Keratinocyte (primary cell): ENCODE measurements around the gene DENND6B. TPM values are rescaled to one million over a fixed set of nuclear protein-coding genes. Genes with fewer than 3 reads are reported as not detected.

Experiments
- DNase-seq: peaks from one replicate; pipeline ENCODE4 v3.0.0-alpha.2; 2011; ENCODE audit warnings: low read depth, missing footprints, low spot score
- FAIRE-seq: peaks from 2 replicates; lab custom pipeline; 2011; peaks lifted over from hg19 to GRCh38; lab: Jason Lieb, UNC
- H2AFZ ChIP-seq: 2 replicates; pipeline ENCODE4 v1.6.0; 2012; ENCODE audit warnings: low read length, control low read depth, inconsistent platforms; ENCODE audit not compliant: control insufficient read depth
- H3K27ac ChIP-seq: 2 replicates; pipeline ENCODE4 v1.5.1; 2011; ENCODE audit warnings: low read length; ENCODE audit not compliant: control insufficient read depth, insufficient read depth
- H3K27me3 ChIP-seq: 3 replicates; pipeline ENCODE4 v1.6.0; 2011; ENCODE audit warnings: low read length; ENCODE audit not compliant: control insufficient read depth, insufficient read depth; ENCODE audit errors: extremely low read depth
- H3K36me3 ChIP-seq, 2 experiments: 2 replicates in 1 of 2; 3 replicates in 1 of 2; pipeline ENCODE4 v1.5.1; 2011; ENCODE audit warnings: low read length in 2 of 2, mild to moderate bottlenecking in 1 of 2; ENCODE audit not compliant: control insufficient read depth in 2 of 2, insufficient read depth in 2 of 2; ENCODE audit errors: extremely low read depth in 1 of 2
- H3K4me1 ChIP-seq: 3 replicates; pipeline ENCODE4 v1.5.1; 2011; ENCODE audit warnings: low read length; ENCODE audit not compliant: control insufficient read depth, insufficient read depth; ENCODE audit errors: extremely low read depth
- H3K4me2 ChIP-seq: 3 replicates; pipeline ENCODE4 v1.6.0; 2011; ENCODE audit warnings: low read depth, low read length; ENCODE audit not compliant: control insufficient read depth, insufficient read depth; ENCODE audit errors: extremely low read depth
- H3K4me3 ChIP-seq, 3 experiments: fragments of 200-600 bp in 1 of 3; sonication (generic) in 1 of 3; 2 replicates in 2 of 3; 3 replicates in 1 of 3; pipeline ENCODE4 v1.5.1; 2011 to 2016; ENCODE audit warnings: low read length in 3 of 3, mild to moderate bottlenecking in 3 of 3, control low read depth in 2 of 3, inconsistent platforms in 1 of 3, low read depth in 1 of 3, mixed read lengths in 1 of 3, mixed run types in 1 of 3, moderate library complexity in 1 of 3; ENCODE audit not compliant: control insufficient read depth in 2 of 3, insufficient read depth in 2 of 3; ENCODE audit errors: extremely low read depth in 1 of 3
- H3K79me2 ChIP-seq: 2 replicates; pipeline ENCODE4 v1.6.0; 2012; ENCODE audit warnings: low read length; ENCODE audit not compliant: control insufficient read depth, insufficient read depth
- H3K9ac ChIP-seq: 3 replicates; pipeline ENCODE4 v1.6.0; 2011; ENCODE audit warnings: low read length; ENCODE audit not compliant: control insufficient read depth, insufficient read depth; ENCODE audit errors: extremely low read depth
- H3K9me1 ChIP-seq: 3 replicates; pipeline ENCODE4 v1.6.0; 2011; ENCODE audit warnings: low read length; ENCODE audit not compliant: control insufficient read depth, insufficient read depth; ENCODE audit errors: extremely low read depth
- H3K9me3 ChIP-seq: 2 replicates; pipeline ENCODE4 v1.5.1; 2012; ENCODE audit warnings: low read depth, low read length; ENCODE audit not compliant: control insufficient read depth
- H4K20me1 ChIP-seq: 3 replicates; pipeline ENCODE4 v1.6.0; 2011; ENCODE audit warnings: low read length; ENCODE audit not compliant: control insufficient read depth, insufficient read depth; ENCODE audit errors: extremely low read depth
- EZH2 ChIP-seq: IDR thresholded peaks from one replicate; pipeline ENCODE4 v1.6.1; 2012; ENCODE audit warnings: inconsistent platforms, mild to moderate bottlenecking, low read length, moderate library complexity
- dilution Hi-C: fragments of 300-500 bp; cut with MboI; formaldehyde crosslinking; loops from one replicate; pipeline ENCODE4 v1.7.0; 2020; ENCODE audit warnings: low sequenced_read_pairs; ENCODE audit not compliant: extremely low pct_ligation_motif_present
- polyA minus RNA-seq, 3 experiments: library from RNA; depleted of rRNA, polyadenylated mRNA; stranded (reverse); fragments of >200 nt; gene quantifications; 1 replicate in 1 of 3; 2 replicates in 1 of 3; 3 replicates in 1 of 3; pipeline ENCODE4 v1.2.3, GENCODE V29; 2011
- polyA plus RNA-seq, 5 experiments: library from polyadenylated mRNA; depleted of rRNA in 3 of 5; stranded (reverse) in 3 of 5; stranded (forward) in 1 of 5; unstranded in 1 of 5; fragments of >200 nt; gene quantifications; 1 replicate in 1 of 5; 2 replicates in 3 of 5; 3 replicates in 1 of 5; pipeline versions ENCODE4 v1.2.1 to v1.2.3, GENCODE V29; 2011 to 2012; ENCODE audit warnings: missing spikeins in 2 of 5, low read depth in 1 of 5, low replicate concordance in 1 of 5
- TF ChIP-seq, protein P1 (sequence below), 3 experiments: IDR thresholded peaks in 1 of 3; conservative IDR thresholded peaks in 1 of 3; optimal IDR thresholded peaks in 1 of 3; 2 replicates in 2 of 3; 3 replicates in 1 of 3; pipeline versions ENCODE3 to v1.5.1; 2011; ENCODE audit warnings: low read length in 3 of 3, mild to moderate bottlenecking in 3 of 3, moderate library complexity in 2 of 3, control low read depth in 1 of 3, inconsistent platforms in 1 of 3; ENCODE audit not compliant: insufficient read depth in 2 of 3; ENCODE audit errors: extremely low read depth in 1 of 3

DENND6B gene
- 0.94 to 3.1 TPM (median 1.4 TPM) in 3 replicates for polyA plus RNA-seq
- polyA plus RNA-seq (2011; ENCODE audit: low read depth) = 1.2 TPM
- 1.2 and 2.1 TPM in 2 replicates for polyA plus RNA-seq (2011; cell fraction: cytosol; rRNA removed)
- 11.3 and 18.0 TPM in 2 replicates for polyA plus RNA-seq (2011; cell fraction: nucleus; rRNA removed)
- polyA plus RNA-seq (2012; ENCODE audit: low replicate concordance) = 1.0 and 3.2 TPM in 2 replicates
- polyA minus RNA-seq = 0.93 to 2.4 TPM (median 1.1 TPM) in 3 replicates
- polyA minus RNA-seq (2011; cell fraction: cytosol; rRNA and poly(A)+ RNA removed) = 2.1 TPM
- 3.7 and 5.8 TPM in 2 replicates for polyA minus RNA-seq (2011; cell fraction: nucleus; rRNA and poly(A)+ RNA removed)

GRCh38 chr22:50326956-50327710, at the start of gene DENND6B:
Gene DENND6B, minus strand, starts transcription at chr22:50327012. Its CDS starts 24 bp downstream, at chr22:50326988.
- dilution Hi-C loops = no loop called here
- Histone ChIP-seq H3K27me3 (no peaks in the 10 kb centered on the region), H2AFZ (peak within 1 kb of the TSS; percentile 77), H3K4me3 (peak within 1 kb of the TSS; percentile 42 to 65 (median 63)), H3K9me1 (no peaks in the 10 kb centered on the region), H3K4me2 (peak within 1 kb of the TSS; percentile 85), H4K20me1 (no peaks in the 10 kb centered on the region), H3K9me3 (no peaks in the 10 kb centered on the region), H3K36me3 (no peaks in the 10 kb centered on the region), H3K79me2 (no peaks in the 10 kb centered on the region), H3K27ac (peak within 1 kb of the TSS; percentile 76), H3K4me1 (peaks cover 15% of the 10 kb centered on the region), H3K9ac (peak within 1 kb of the TSS; percentile 85)
- no peak for DNase-seq
- no peak for TF ChIP-seq EZH2
- TF ChIP-seq, protein P1, sequence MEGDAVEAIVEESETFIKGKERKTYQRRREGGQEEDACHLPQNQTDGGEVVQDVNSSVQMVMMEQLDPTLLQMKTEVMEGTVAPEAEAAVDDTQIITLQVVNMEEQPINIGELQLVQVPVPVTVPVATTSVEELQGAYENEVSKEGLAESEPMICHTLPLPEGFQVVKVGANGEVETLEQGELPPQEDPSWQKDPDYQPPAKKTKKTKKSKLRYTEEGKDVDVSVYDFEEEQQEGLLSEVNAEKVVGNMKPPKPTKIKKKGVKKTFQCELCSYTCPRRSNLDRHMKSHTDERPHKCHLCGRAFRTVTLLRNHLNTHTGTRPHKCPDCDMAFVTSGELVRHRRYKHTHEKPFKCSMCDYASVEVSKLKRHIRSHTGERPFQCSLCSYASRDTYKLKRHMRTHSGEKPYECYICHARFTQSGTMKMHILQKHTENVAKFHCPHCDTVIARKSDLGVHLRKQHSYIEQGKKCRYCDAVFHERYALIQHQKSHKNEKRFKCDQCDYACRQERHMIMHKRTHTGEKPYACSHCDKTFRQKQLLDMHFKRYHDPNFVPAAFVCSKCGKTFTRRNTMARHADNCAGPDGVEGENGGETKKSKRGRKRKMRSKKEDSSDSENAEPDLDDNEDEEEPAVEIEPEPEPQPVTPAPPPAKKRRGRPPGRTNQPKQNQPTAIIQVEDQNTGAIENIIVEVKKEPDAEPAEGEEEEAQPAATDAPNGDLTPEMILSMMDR (optimal IDR thresholded peaks at IDR 0.05 in 1 of 3, IDR thresholded peaks at IDR 0.05 in 1 of 3, conservative IDR thresholded peaks at IDR 0.05 in 1 of 3; ENCODE audit: extremely low read depth in 1 of 3, insufficient read depth in 2 of 3, low read length in 3 of 3) = peak in 2 of 3 experiments; percentile 38 to 55
- FAIRE-seq = no peak

DNA sequence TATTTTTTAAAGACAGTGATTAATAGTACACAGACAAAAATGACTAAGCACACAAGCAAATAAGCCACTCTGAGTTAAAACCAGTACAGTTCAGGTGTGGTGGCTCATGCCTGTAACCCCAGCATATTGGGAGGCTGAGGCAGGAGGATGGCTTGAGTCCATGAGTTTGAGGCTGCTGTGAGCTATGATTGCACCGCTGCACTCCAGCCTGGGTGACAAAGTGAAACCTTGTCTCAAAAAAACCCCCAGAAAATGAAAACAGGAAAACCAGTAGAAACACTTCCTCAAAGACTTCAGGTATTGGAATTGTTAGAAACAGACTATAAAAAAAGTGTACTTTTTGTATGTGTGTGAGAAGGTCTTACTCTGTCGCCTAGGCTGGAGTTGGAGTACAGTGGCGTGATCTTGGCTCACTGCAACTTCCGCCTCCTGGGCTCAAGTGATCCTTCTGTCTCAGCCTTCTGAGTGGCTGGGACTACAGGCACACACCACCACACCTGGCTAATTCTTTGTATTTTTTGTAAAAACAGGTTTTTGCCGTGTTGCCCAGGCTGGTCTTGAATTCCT, 49.4 kb upstream of the DENND6B start:
- FAIRE-seq = no peak

More for the DNA sequence above, 49.4 kb upstream of the DENND6B start:
- Histone ChIP-seq H3K9me1 (no peaks in the 10 kb centered on the region), H3K27me3 (no peaks in the 10 kb centered on the region), H3K4me2 (no peak overlapping the region), H3K27ac (no peak overlapping the region), H3K4me1 (no peaks in the 10 kb centered on the region), H2AFZ (no peak overlapping the region), H3K9me3 (no peaks in the 10 kb centered on the region), H3K4me3 (no peak overlapping the region), H3K79me2 (peaks cover 2% of the 10 kb centered on the region), H3K36me3 (peaks cover 10% of the 10 kb centered on the region in 2 experiments), H4K20me1 (no peaks in the 10 kb centered on the region), H3K9ac (no peak overlapping the region)
- TF ChIP-seq, protein P1 (optimal IDR thresholded peaks at IDR 0.05 in 1 of 3, IDR thresholded peaks at IDR 0.05 in 1 of 3, conservative IDR thresholded peaks at IDR 0.05 in 1 of 3; ENCODE audit: extremely low read depth in 1 of 3, insufficient read depth in 2 of 3, low read length in 3 of 3) = no peak
- no peak for TF ChIP-seq EZH2
- dilution Hi-C loops = no loop called here
- DNase-seq = no peak
